GM08714 (cell line): ENCODE results near the gene IGFN1.

Experiments used
- H3K4me3 ChIP-seq: fragments of 200-500 bp; sonication (Bioruptor generic); 2 replicates; pipeline ENCODE4 v1.5.1; 2014; ENCODE audit warnings: mild to moderate bottlenecking, low read length, inconsistent platforms
- ZNF274 ChIP-seq: IDR thresholded peaks from 2 replicates; pipeline ENCODE4 v1.6.1; 2012; ENCODE audit warnings: mild to moderate bottlenecking, low read depth, low read length

The IGFN1 gene

GRCh38 chr1:201264072-201264471 is 73.4 kb downstream of the IGFN1 start:
- H3K4me3 ChIP-seq, result no peak overlapping the region

DNA sequence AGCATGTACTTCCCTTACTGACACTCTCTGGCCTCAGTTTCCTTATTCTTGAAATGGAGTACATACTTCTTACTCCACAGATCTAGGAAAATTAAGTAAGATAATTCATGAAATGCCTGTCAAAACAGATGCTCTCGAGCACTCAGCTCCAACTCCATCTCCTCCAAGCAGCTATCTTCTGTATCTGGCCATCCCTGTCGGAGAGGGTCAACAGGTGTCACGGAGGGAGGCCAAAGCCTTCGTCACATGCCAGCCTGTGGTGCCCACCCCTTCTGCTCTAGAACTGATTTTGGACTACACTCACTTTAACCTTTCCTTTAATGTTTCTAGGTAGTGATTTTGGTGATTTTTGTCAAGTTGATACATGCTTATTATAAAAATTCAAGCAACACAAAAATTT is 73.9 kb downstream of the IGFN1 start:
- no peak for TF ChIP-seq ZNF274
- H3K4me3 ChIP-seq, result no peak overlapping the region

More at GRCh38 chr1:201264072-201264471, 73.4 kb downstream of the IGFN1 start:
- TF ChIP-seq ZNF274, result no peak

GRCh38 chr1:201265756-201266155 is 75.1 kb downstream of the IGFN1 start:
- no peak for TF ChIP-seq ZNF274
- H3K4me3 ChIP-seq, result no peak overlapping the region

DNA sequence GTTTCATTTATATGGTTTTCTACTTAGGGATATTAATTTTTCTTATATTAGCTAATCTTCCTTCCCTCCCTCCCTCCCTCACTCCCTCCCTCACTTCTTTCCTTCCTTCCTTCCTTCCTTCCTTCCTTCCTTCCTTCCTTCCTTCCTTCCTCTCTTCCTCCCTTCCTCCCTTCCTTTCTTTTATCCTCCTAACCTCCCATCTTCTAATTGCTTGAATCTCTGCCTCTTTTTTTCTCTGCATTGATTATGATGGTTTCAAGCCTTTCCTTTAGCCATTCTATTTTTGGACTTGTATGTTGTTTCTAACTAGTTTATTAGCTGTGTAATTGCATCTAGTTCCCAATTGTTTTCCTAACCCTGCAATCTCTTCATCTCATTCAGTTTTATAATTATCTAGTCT is 75.7 kb downstream of the IGFN1 start:
- no peak overlapping the region for H3K4me3 ChIP-seq
- TF ChIP-seq ZNF274, result no peak

- no peak for TF ChIP-seq ZNF274
- no peak overlapping the region for H3K4me3 ChIP-seq
Observed at GRCh38 chr1:201266774-201267173, 76.2 kb downstream of the IGFN1 start.

DNA sequence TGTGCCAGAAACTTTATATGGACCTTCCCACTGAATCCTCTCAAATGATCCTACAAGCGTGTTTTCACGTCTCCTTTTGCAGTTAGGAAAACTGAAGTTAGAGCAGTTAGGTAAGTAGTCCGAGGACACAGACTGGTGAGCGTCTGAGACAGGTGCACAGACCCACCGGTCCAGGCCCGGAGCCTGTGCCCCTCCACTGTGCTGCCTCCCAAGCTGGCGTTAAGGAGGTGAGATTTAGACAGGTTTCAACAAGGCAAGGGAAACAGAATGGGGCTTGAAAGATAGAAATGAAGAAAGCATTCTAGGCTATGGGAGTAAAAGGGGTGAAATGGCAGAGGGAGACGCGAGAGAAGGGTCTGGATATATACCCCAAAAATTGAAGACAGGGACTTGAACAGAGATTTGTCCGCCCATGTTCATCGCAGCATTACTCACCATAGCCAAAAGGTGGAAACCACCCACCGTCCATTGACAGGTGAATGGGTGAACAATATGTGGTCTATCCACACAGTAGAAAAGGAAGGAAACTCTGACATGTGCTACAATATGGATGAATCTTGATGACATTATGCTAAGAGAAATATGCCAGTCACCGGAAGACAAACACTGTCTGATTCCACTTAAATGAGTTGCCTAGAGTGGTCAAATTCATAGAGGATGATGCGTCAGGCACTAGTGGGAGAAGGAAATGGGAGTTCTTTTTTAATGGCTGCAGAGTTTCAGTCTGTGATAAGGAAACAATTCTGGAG is 77.0 kb downstream of the IGFN1 start:
- TF ChIP-seq ZNF274, result no peak
- H3K4me3 ChIP-seq, result no peak overlapping the region

DNA sequence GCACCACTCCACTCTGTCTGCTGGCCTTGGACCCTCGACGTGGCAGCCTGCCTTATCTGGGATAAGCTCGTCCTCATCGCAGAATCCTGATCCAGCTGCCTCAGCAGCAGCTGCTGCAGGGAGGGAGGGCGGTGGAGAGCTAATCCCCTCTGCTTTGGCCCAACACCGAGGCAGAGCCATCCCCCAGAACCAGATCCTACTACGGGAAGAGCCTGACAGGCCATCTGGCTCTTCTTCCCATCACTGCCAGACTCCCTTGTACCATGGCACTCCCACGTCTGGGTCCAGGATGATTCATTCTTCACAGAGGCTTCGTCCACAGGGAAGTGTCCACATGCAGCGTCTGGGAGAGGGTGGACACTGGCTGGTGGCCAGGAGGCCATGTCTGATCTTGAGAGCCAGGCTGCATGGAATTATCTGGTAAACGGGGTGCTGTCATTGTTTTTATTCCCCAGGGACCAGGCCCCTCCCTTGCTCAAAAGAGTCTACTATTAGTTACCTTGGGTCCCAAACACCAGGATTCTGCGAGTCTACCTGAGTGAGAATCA is 78.1 kb downstream of the IGFN1 start:
- TF ChIP-seq ZNF274, result no peak
- no peak overlapping the region for H3K4me3 ChIP-seq

DNA sequence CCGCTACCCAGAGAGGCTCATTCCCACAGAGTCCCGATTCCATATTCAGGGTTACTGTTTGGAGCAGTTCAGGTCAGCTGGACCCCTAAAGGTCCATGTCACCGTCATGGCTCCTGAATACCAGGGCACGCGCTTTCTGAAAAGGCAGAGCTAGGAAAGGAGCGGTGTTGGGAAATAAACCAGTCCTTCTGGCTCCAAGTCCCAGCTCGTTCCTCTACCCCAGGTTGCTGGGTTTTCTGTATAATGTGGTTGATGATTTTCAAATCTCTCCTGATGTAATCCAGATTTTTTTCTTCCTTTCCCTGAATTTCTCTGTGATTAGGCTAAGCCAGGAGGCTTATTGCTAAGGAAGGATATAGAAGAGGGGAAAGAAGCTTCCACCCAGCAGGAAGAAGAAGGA is 78.7 kb downstream of the IGFN1 start:
- H3K4me3 ChIP-seq, result no peak overlapping the region
- no peak for TF ChIP-seq ZNF274

- TF ChIP-seq ZNF274, result no peak
- H3K4me3 ChIP-seq, result no peak overlapping the region
Observed at GRCh38 chr1:201269900-201270410, 79.3 kb downstream of the IGFN1 start.

GRCh38 chr1:201270616-201271390 is 80.2 kb downstream of the IGFN1 start:
- no peak overlapping the region for H3K4me3 ChIP-seq
- TF ChIP-seq ZNF274, result no peak

DNA sequence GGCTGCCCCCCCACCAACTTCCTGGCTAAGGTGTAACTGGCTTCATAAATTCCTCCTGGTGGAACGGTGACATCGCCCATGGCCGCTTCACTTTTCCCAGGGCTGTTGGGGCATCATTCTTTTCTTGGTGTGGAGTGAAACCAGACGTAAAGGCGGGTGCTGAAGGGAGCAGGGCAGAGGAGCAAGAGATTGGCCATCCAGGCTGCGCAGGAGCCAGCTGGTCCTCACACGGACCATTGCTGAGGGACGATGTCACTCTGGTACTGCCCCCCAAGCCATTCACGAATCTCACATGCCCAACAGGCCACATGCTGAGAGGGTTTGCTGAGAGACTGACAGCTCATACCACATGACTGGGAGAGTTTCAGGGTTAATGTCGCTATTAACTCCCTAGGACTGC is 82.2 kb downstream of the IGFN1 start:
- no peak for TF ChIP-seq ZNF274
- no peak overlapping the region for H3K4me3 ChIP-seq

DNA sequence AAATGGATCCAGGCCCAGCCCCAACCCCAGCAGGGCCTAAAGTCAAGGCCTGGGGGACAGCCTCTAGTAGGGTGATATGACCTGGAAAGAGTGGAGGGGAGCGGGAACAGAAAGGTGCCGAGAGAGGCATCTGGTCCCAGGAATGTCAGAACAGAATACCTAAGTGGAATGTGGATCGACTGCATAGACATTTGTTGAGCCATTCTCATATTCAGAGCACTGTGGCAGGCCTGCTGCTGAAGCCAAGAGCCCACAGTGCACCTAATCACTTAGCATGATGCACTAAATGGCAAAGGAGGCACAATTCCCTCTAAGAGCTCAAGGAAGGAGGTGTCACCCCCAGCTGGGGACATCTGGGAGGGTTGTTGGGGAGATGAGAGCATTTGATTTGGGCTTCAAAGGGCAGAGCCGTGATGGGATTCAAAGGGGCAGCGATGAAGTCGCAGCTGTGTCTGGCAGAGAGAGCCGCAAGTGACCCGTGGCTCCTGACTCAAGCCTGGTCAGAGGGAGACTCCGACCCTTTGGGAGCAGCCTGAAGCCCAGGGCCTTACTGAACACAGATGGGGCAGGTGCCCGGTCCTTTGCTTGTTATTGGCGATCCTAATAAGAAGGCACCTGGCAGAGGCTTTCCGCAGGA is 84.1 kb downstream of the IGFN1 start:
- TF ChIP-seq ZNF274, result no peak
- H3K4me3 ChIP-seq, result no peak overlapping the region

- no peak for TF ChIP-seq ZNF274
- H3K4me3 ChIP-seq, result no peak overlapping the region
Observed at GRCh38 chr1:201275253-201275666, 84.6 kb downstream of the IGFN1 start.

- TF ChIP-seq ZNF274, result no peak
Observed at GRCh38 chr1:201276891-201277290, 86.3 kb downstream of the IGFN1 start.

GRCh38 chr1:201277441-201277840 is 86.8 kb downstream of the IGFN1 start:
- TF ChIP-seq ZNF274, result no peak
- no peak overlapping the region for H3K4me3 ChIP-seq

More at GRCh38 chr1:201276891-201277290, 86.3 kb downstream of the IGFN1 start:
- no peak overlapping the region for H3K4me3 ChIP-seq
